Mammary epithelial cell (primary cell): ENCODE results near the gene NKIRAS1.

Experiments
- CTCF ChIP-seq, 2 donors: IDR thresholded peaks in 1 of 2; conservative IDR thresholded peaks in 1 of 2; 2 replicates each; pipeline ENCODE4 v1.5.1; 2011 to 2012; ENCODE audit warnings: inconsistent platforms in 2 of 2, low read length in 2 of 2, mild to moderate bottlenecking in 2 of 2, control low read depth in 1 of 2, low read depth in 1 of 2; ENCODE audit not compliant: insufficient read depth in 1 of 2; ENCODE audit errors: extremely low read depth in 1 of 2
- EZH2 ChIP-seq: IDR thresholded peaks from 2 replicates; pipeline ENCODE4 v1.6.1; 2012; ENCODE audit warnings: low read length, inconsistent platforms, borderline replicate concordance

- no peak for TF ChIP-seq CTCF (conservative IDR thresholded peaks at IDR 0.05 in 1 of 2, IDR thresholded peaks at IDR 0.05 in 1 of 2; ENCODE audit: extremely low read depth in 1 of 2, insufficient read depth in 1 of 2, low read depth in 1 of 2, low read length in 2 of 2)
- TF ChIP-seq EZH2: no peak
Observed at GRCh38 chr3:23928524-23928923, 11.7 kb upstream of the NKIRAS1 start.
